Astrocyte (in vitro differentiated cells and primary cell): ENCODE data around the gene PLEKHA5. TPM values are rescaled to one million over a fixed set of nuclear protein-coding genes. Genes with fewer than 3 reads are reported as not detected.

ENCODE experiments used
- DNase-seq: peaks from one replicate; pipeline ENCODE4 v3.0.0-alpha.2; 2010; ENCODE audit warnings: low read depth
- FAIRE-seq: peaks from 2 replicates; lab custom pipeline; 2011; peaks lifted over from hg19 to GRCh38; lab: Jason Lieb, UNC
- H2AFZ ChIP-seq: 2 replicates; pipeline ENCODE4 v1.6.0; 2012; ENCODE audit warnings: low read depth, low read length, inconsistent platforms
- H3K27ac ChIP-seq: 2 replicates; pipeline ENCODE4 v1.5.1; 2011; ENCODE audit warnings: low read depth, low read length, inconsistent platforms
- H3K27me3 ChIP-seq: 2 replicates; pipeline ENCODE4 v1.6.0; 2011; ENCODE audit warnings: low read length, inconsistent platforms; ENCODE audit not compliant: insufficient read depth
- H3K36me3 ChIP-seq: 2 replicates; pipeline ENCODE4 v1.5.1; 2011; ENCODE audit warnings: low read length, inconsistent platforms; ENCODE audit not compliant: insufficient read depth
- H3K4me1 ChIP-seq: 2 replicates; pipeline ENCODE4 v1.5.1; 2011; ENCODE audit warnings: low read length, inconsistent platforms; ENCODE audit not compliant: insufficient read depth
- H3K4me2 ChIP-seq: 2 replicates; pipeline ENCODE4 v1.6.0; 2012; ENCODE audit warnings: low read length, inconsistent platforms
- H3K4me3 ChIP-seq: 2 replicates; pipeline ENCODE4 v1.5.1; 2011; ENCODE audit warnings: low read depth, mild to moderate bottlenecking, low read length, inconsistent platforms; ENCODE audit not compliant: insufficient read depth
- H3K79me2 ChIP-seq: 2 replicates; pipeline ENCODE4 v1.6.0; 2012; ENCODE audit warnings: mild to moderate bottlenecking, low read length, inconsistent platforms; ENCODE audit not compliant: insufficient read depth
- H3K9ac ChIP-seq: 2 replicates; pipeline ENCODE4 v1.6.0; 2012; ENCODE audit warnings: mild to moderate bottlenecking, low read length, inconsistent platforms
- H3K9me3 ChIP-seq: 2 replicates; pipeline ENCODE4 v1.5.1; 2012; ENCODE audit warnings: low read depth, mild to moderate bottlenecking, low read length, inconsistent platforms; ENCODE audit not compliant: insufficient read depth
- H4K20me1 ChIP-seq: 2 replicates; pipeline ENCODE4 v1.6.0; 2012; ENCODE audit warnings: low read length, inconsistent platforms; ENCODE audit not compliant: insufficient read depth
- H3K27ac Mint-ChIP-seq: one replicate; pipeline ENCODE4 v1.8.0; 2021; ENCODE audit warnings: mild to moderate bottlenecking, mixed read lengths; ENCODE audit not compliant: unreplicated experiment
- H3K27me3 Mint-ChIP-seq: one replicate; pipeline ENCODE4 v1.8.0; 2021; ENCODE audit warnings: low read depth, mixed read lengths; ENCODE audit not compliant: unreplicated experiment
- H3K36me3 Mint-ChIP-seq: one replicate; pipeline ENCODE4 v1.8.0; 2021; ENCODE audit warnings: low read depth, mixed read lengths; ENCODE audit not compliant: unreplicated experiment
- H3K4me1 Mint-ChIP-seq: one replicate; pipeline ENCODE4 v1.8.0; 2021; ENCODE audit warnings: low read depth, mixed read lengths; ENCODE audit not compliant: unreplicated experiment
- H3K4me3 Mint-ChIP-seq: one replicate; pipeline ENCODE4 v1.8.0; 2021; ENCODE audit warnings: mild to moderate bottlenecking, moderate library complexity, mixed read lengths; ENCODE audit not compliant: unreplicated experiment
- H3K9me3 Mint-ChIP-seq: one replicate; pipeline ENCODE4 v1.8.0; 2021; ENCODE audit warnings: mild to moderate bottlenecking, mixed read lengths; ENCODE audit not compliant: unreplicated experiment
- CTCF ChIP-seq: IDR thresholded peaks from 2 replicates; pipeline ENCODE4 v1.5.1; 2011; ENCODE audit warnings: low read depth, mild to moderate bottlenecking, inconsistent platforms, low read length, moderate library complexity; ENCODE audit not compliant: insufficient read depth
- EZH2 ChIP-seq: IDR thresholded peaks from 2 replicates; pipeline ENCODE4 v1.6.1; 2012; ENCODE audit warnings: mild to moderate bottlenecking, low read length, inconsistent platforms; ENCODE audit not compliant: insufficient read depth
- total RNA-seq: library from RNA; stranded (reverse); gene quantifications from 2 replicates; pipeline ENCODE4 v1.2.1, GENCODE V29; 2021

PLEKHA5 gene
- total RNA-seq, 1 donor from 2014 or later: 38.9 TPM

DNA sequence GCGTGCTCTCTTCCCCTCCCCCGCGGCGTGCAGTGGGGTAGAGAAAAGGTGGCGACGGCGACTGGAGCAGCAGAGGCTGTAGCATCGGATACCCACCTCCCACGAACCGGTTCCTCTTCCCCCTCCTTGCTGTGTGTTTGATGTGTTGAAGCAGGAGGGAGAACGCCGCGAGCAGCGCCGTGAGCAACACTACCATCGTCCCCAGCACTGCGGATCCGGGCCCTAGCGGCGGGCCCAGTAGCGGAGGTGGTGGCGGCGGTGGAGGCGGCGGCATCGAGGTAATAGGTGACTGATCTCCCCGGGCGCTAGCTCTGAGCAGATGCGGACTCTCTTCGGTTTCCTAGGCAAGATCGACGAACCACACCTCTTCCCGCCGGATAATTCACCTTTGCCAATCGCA is 176.8 kb downstream of the PLEKHA5 start:
- DNase-seq: no peak
- Histone ChIP-seq H3K27ac (no peak overlapping the region), H3K4me2 (no peak overlapping the region), H2AFZ (no peak overlapping the region), H3K9ac (no peak overlapping the region), H3K4me1 (no peaks in the 10 kb centered on the region), H3K9me3 (no peaks in the 10 kb centered on the region), H3K36me3 (no peaks in the 10 kb centered on the region), H4K20me1 (no peaks in the 10 kb centered on the region), H3K27me3 (no peaks in the 10 kb centered on the region), H3K79me2 (no peaks in the 10 kb centered on the region), H3K4me3 (no peak overlapping the region)
- no peaks in the 10 kb centered on the region for H3K9me3 Mint-ChIP-seq
- H3K36me3 Mint-ChIP-seq: peaks cover 23% of the 10 kb centered on the region
- no peak for FAIRE-seq
- no peaks in the 10 kb centered on the region for H3K27me3 Mint-ChIP-seq
- peaks cover 11% of the 10 kb centered on the region for H3K4me1 Mint-ChIP-seq
- TF ChIP-seq EZH2 (no peak), CTCF (no peak)
- no peak overlapping the region for H3K27ac Mint-ChIP-seq
- no peak overlapping the region for H3K4me3 Mint-ChIP-seq

DNA sequence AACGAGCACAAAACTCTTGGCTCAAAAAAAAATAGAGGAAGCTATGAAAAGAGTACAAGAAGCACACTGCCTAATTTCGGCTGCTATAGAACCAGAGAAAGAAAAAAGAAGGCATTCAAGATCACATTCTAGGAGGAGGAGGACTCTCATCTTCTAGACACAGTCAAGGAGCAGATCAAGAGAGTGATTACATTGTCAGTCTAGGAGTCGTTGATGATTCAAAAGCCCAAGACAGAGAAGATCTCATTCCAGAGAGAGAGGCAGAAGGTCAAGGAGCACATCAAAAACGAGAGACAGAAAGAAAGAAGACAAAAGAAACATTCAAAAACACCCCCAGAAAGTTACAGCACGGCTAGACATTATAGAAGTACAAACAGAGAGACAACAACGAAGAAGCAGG is 177.9 kb downstream of the PLEKHA5 start:
- H3K4me2 ChIP-seq: no peak overlapping the region
- no peaks in the 10 kb centered on the region for H3K36me3 ChIP-seq
- no peaks in the 10 kb centered on the region for H3K27me3 Mint-ChIP-seq
- no peaks in the 10 kb centered on the region for H3K79me2 ChIP-seq
- no peaks in the 10 kb centered on the region for H3K9me3 ChIP-seq
- H3K27me3 ChIP-seq: no peaks in the 10 kb centered on the region
- DNase-seq (no peak), FAIRE-seq (no peak)
- H3K4me1 ChIP-seq: no peaks in the 10 kb centered on the region
- H4K20me1 ChIP-seq: no peaks in the 10 kb centered on the region
- H3K27ac ChIP-seq: no peak overlapping the region
- peaks cover 7% of the 10 kb centered on the region for H3K4me1 Mint-ChIP-seq
- no peak for TF ChIP-seq CTCF
- no peak for TF ChIP-seq EZH2
- peaks cover 18% of the 10 kb centered on the region for H3K36me3 Mint-ChIP-seq
- H3K4me3 ChIP-seq: no peak overlapping the region
- no peak overlapping the region for H3K9ac ChIP-seq
- H3K9me3 Mint-ChIP-seq: no peaks in the 10 kb centered on the region
- H2AFZ ChIP-seq: no peak overlapping the region
- H3K27ac Mint-ChIP-seq: peak overlapping the region; percentile 1
- H3K4me3 Mint-ChIP-seq: no peak overlapping the region

- Histone ChIP-seq H4K20me1 (no peaks in the 10 kb centered on the region), H3K4me2 (no peak overlapping the region), H3K9ac (no peak overlapping the region), H3K27ac (no peak overlapping the region), H3K79me2 (no peaks in the 10 kb centered on the region), H3K4me1 (no peaks in the 10 kb centered on the region), H3K9me3 (no peaks in the 10 kb centered on the region), H2AFZ (no peak overlapping the region), H3K36me3 (no peaks in the 10 kb centered on the region), H3K4me3 (no peak overlapping the region), H3K27me3 (no peaks in the 10 kb centered on the region)
- DNase-seq (no peak), FAIRE-seq (no peak)
- H3K36me3 Mint-ChIP-seq: peaks cover 7% of the 10 kb centered on the region
- H3K27ac Mint-ChIP-seq: no peak overlapping the region
- no peak overlapping the region for H3K4me3 Mint-ChIP-seq
- H3K4me1 Mint-ChIP-seq: peaks cover 7% of the 10 kb centered on the region
- H3K9me3 Mint-ChIP-seq: no peaks in the 10 kb centered on the region
- no peak for TF ChIP-seq EZH2
- no peak for TF ChIP-seq CTCF
- no peaks in the 10 kb centered on the region for H3K27me3 Mint-ChIP-seq
Observed at GRCh38 chr12:19311165-19311564, 181.6 kb downstream of the PLEKHA5 start.
